ENCODE results near the gene CTTNBP2NL.

Gene CTTNBP2NL

GRCh38 chr1:112439592-112439991, 43.6 kb downstream of the CTTNBP2NL start:
- DNase-seq (ENCODE audit: extremely low spot score), result no peak
- ChIA-PET POLR2A (no interaction called here), CTCF (interaction anchor here (0.7 to 1.1 kb wide), 2 partner anchors 10 to 24 kb away, joined by 3 read pairs; no protein-coding TSS in a partner anchor)
- TF ChIP-seq HDGF (IDR thresholded peaks at IDR 0.05; ENCODE audit: borderline replicate concordance) (no peak), ZNF384 (IDR thresholded peaks at IDR 0.05) (no peak), FOXK2 (IDR thresholded peaks at IDR 0.05) (no peak), SP1 (IDR thresholded peaks at IDR 0.05) (no peak), PKNOX1 (IDR thresholded peaks at IDR 0.05) (no peak), TARDBP (IDR thresholded peaks at IDR 0.05) (no peak), BHLHE40 (IDR thresholded peaks at IDR 0.05; ENCODE audit: borderline replicate concordance) (no peak), ARNT (IDR thresholded peaks at IDR 0.05) (no peak), L3MBTL2 (conservative IDR thresholded peaks at IDR 0.05) (no peak), FOXA1 (IDR thresholded peaks at IDR 0.05) (no peak), CTBP1 (IDR thresholded peaks at IDR 0.05; ENCODE audit: borderline replicate concordance) (no peak), ELF4 (IDR thresholded peaks at IDR 0.05) (no peak), SUZ12 (IDR thresholded peaks at IDR 0.05) (no peak), LEF1 (IDR thresholded peaks at IDR 0.05; ENCODE audit: borderline replicate concordance) (no peak)

GRCh38 chr1:112440574-112440973, 44.6 kb downstream of the CTTNBP2NL start:
- ChIA-PET POLR2A (no interaction called here), CTCF (no interaction called here)
- DNase-seq (ENCODE audit: extremely low spot score), result no peak
- no peak for TF ChIP-seq ZNF384 (IDR thresholded peaks at IDR 0.05)
- no peak for TF ChIP-seq ELF4 (IDR thresholded peaks at IDR 0.05)
- TF ChIP-seq SUZ12 (IDR thresholded peaks at IDR 0.05), result no peak
- TF ChIP-seq LEF1 (IDR thresholded peaks at IDR 0.05; ENCODE audit: borderline replicate concordance), result no peak
- no peak for TF ChIP-seq PKNOX1 (IDR thresholded peaks at IDR 0.05)

GRCh38 chr1:112444269-112444668, 48.3 kb downstream of the CTTNBP2NL start:
- TF ChIP-seq L3MBTL2 (conservative IDR thresholded peaks at IDR 0.05), result no peak
- TF ChIP-seq FOXK2 (IDR thresholded peaks at IDR 0.05), result no peak
- ChIA-PET CTCF (no interaction called here), POLR2A (no interaction called here)
- no peak for DNase-seq (ENCODE audit: extremely low spot score)

GRCh38 chr1:112445596-112445995, 49.6 kb downstream of the CTTNBP2NL start:
- TF ChIP-seq L3MBTL2 (conservative IDR thresholded peaks at IDR 0.05) (no peak), FOXM1 (IDR thresholded peaks at IDR 0.05; ENCODE audit: borderline replicate concordance) (no peak), PKNOX1 (IDR thresholded peaks at IDR 0.05) (no peak), ZNF384 (IDR thresholded peaks at IDR 0.05) (no peak), CTBP1 (IDR thresholded peaks at IDR 0.05; ENCODE audit: borderline replicate concordance) (no peak), NFRKB (IDR thresholded peaks at IDR 0.05) (no peak), ARNT (IDR thresholded peaks at IDR 0.05) (no peak), ELF4 (IDR thresholded peaks at IDR 0.05) (no peak), LEF1 (IDR thresholded peaks at IDR 0.05; ENCODE audit: borderline replicate concordance) (no peak), BHLHE40 (IDR thresholded peaks at IDR 0.05; ENCODE audit: borderline replicate concordance) (no peak), TARDBP (IDR thresholded peaks at IDR 0.05) (no peak), FOXA1 (IDR thresholded peaks at IDR 0.05) (no peak), SP1 (IDR thresholded peaks at IDR 0.05) (no peak), FOXK2 (IDR thresholded peaks at IDR 0.05) (no peak), SUZ12 (IDR thresholded peaks at IDR 0.05) (no peak), HDGF (IDR thresholded peaks at IDR 0.05; ENCODE audit: borderline replicate concordance) (no peak)
- CTCF ChIA-PET, result interaction anchor here (1.1 kb wide), 1 partner anchor 55 kb away, joined by 3 read pairs; no protein-coding TSS in a partner anchor
- POLR2A ChIA-PET, result no interaction called here
- DNase-seq (ENCODE audit: extremely low spot score), result no peak

GRCh38 chr1:112446411-112446810, 50.4 kb downstream of the CTTNBP2NL start:
- no peak for TF ChIP-seq PKNOX1 (IDR thresholded peaks at IDR 0.05)
- no peak for TF ChIP-seq NFRKB (IDR thresholded peaks at IDR 0.05)
- DNase-seq (ENCODE audit: extremely low spot score), result no peak
- CTCF ChIA-PET, result interaction anchor here (1.1 kb wide), 1 partner anchor 56 kb away, joined by 3 read pairs; no protein-coding TSS in a partner anchor
- POLR2A ChIA-PET, result no interaction called here

- ChIA-PET CTCF (no interaction called here), POLR2A (interaction anchor here (1.1 kb wide), 1 partner anchor 53 kb away, joined by 3 read pairs; the partner anchor contains the start of gene CTTNBP2NL)
- TF ChIP-seq PKNOX1 (IDR thresholded peaks at IDR 0.05) (no peak), L3MBTL2 (conservative IDR thresholded peaks at IDR 0.05) (no peak), LEF1 (IDR thresholded peaks at IDR 0.05; ENCODE audit: borderline replicate concordance) (no peak), NFRKB (IDR thresholded peaks at IDR 0.05) (no peak), FOXM1 (IDR thresholded peaks at IDR 0.05; ENCODE audit: borderline replicate concordance) (no peak), ZNF384 (IDR thresholded peaks at IDR 0.05) (no peak), BHLHE40 (IDR thresholded peaks at IDR 0.05; ENCODE audit: borderline replicate concordance) (no peak), FOXK2 (IDR thresholded peaks at IDR 0.05) (no peak), ELF4 (IDR thresholded peaks at IDR 0.05) (no peak), TARDBP (IDR thresholded peaks at IDR 0.05) (no peak), SUZ12 (IDR thresholded peaks at IDR 0.05) (no peak), HDGF (IDR thresholded peaks at IDR 0.05; ENCODE audit: borderline replicate concordance) (no peak), FOXA1 (IDR thresholded peaks at IDR 0.05) (no peak), SP1 (IDR thresholded peaks at IDR 0.05) (no peak), CTBP1 (IDR thresholded peaks at IDR 0.05; ENCODE audit: borderline replicate concordance) (no peak), ARNT (IDR thresholded peaks at IDR 0.05) (no peak)
- no peak for DNase-seq (ENCODE audit: extremely low spot score)
Measured at GRCh38 chr1:112448904-112449629, 53.1 kb downstream of the CTTNBP2NL start.

All from HEK293T (cell line).